GM10248 (cell line): ENCODE results near the gene ASB18.
A peak's percentile ranks its signal among the peaks of the same experiment; 100 is the strongest.

Experiments
- CTCF ChIA-PET: fragments of 300-600 bp; sonication (Branson Sonifier 250); formaldehyde crosslinking; extraction: SDS; loops from one replicate; lab custom pipeline; 2021; ENCODE audit warnings: antibody characterized with exemption; lab: Yijun Ruan, JAX
- POLR2A ChIA-PET: fragments of 350-650 bp; sonication (Branson Sonifier 250); formaldehyde crosslinking; extraction: SDS; loops from one replicate; lab custom pipeline; 2020; ENCODE audit warnings: antibody characterized with exemption; lab: Yijun Ruan, JAX
- DNase-seq: peaks from one replicate; pipeline ENCODE4 v3.0.0; 2012; ENCODE audit errors: extremely low spot score
- CTCF ChIP-seq: IDR thresholded peaks from 2 replicates; pipeline ENCODE4 v1.5.1; 2012; ENCODE audit warnings: mild to moderate bottlenecking, low read depth; ENCODE audit errors: extremely low read depth, missing control alignments, control extremely low read depth

ASB18 gene

DNA sequence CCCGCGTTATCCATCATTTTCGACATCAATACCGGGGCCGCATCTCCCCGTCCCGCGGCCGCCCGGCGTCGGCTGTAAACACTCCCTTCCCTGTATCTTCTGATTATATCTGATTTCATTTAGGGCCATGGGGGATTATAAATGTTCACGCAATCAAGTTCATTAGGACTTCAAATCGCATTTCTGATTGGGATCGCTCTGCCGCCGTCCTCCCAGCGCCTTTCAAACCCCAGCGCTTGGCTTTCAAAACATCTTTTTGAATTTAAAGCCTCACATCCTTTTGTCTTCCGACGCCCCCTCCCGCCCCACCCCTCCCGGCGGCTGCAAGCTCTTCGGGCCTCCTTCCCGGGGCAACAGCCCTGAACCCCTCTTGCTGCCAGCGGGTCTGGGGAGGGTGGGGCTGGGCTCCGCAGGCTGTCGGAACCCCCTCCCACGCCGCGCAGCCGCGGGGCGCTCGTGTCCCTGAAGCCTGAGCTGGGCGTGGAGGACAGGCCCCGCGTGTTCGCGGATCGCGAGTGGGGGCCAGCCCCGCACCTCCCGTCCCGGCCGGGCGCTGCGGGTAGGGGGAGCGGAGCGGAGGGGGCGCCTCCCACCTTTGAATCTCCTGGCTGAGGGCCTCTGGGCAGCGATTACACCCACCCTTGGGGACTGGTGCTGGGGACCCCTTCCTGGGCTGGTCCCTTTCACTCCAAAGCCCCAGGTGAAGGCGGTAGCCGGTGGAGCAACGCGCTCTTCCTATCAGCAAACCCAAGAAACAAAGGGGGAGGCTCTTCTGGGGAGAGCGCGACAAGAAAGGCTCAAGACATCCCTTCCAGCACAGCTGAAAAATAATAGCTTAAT, 84.8 kb downstream of the ASB18 start:
- no peak for TF ChIP-seq CTCF
- no peak for DNase-seq
- CTCF ChIA-PET: interaction anchor here (1.2 to 8.1 kb wide), 9 partner anchors 9 to 483 kb away, joined by 3 to 76 read pairs (median 5); no protein-coding TSS in a partner anchor
- POLR2A ChIA-PET: no interaction called here

DNA sequence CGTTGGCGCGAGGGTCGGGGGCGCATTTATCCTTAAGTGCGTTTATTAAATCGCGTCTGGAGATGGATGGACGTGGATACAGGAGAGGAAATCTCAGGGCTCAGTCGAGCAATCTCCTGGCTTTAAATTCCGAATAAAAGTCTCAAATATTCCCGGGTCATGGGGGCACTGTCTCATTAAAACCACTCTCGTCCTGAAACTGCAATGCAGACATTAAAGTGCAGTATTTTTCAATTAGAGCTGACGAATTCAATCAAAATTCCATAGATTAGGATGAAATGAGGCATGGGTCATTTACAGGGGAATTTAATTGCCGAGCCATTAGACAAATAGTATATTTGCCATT, 85.3 kb downstream of the ASB18 start:
- ChIA-PET POLR2A (no interaction called here), CTCF (interaction anchor here (1.9 to 8.1 kb wide), 4 partner anchors 17 to 413 kb away, joined by 5 to 76 read pairs (median 14); no protein-coding TSS in a partner anchor)
- TF ChIP-seq CTCF: no peak
- DNase-seq: no peak

DNA sequence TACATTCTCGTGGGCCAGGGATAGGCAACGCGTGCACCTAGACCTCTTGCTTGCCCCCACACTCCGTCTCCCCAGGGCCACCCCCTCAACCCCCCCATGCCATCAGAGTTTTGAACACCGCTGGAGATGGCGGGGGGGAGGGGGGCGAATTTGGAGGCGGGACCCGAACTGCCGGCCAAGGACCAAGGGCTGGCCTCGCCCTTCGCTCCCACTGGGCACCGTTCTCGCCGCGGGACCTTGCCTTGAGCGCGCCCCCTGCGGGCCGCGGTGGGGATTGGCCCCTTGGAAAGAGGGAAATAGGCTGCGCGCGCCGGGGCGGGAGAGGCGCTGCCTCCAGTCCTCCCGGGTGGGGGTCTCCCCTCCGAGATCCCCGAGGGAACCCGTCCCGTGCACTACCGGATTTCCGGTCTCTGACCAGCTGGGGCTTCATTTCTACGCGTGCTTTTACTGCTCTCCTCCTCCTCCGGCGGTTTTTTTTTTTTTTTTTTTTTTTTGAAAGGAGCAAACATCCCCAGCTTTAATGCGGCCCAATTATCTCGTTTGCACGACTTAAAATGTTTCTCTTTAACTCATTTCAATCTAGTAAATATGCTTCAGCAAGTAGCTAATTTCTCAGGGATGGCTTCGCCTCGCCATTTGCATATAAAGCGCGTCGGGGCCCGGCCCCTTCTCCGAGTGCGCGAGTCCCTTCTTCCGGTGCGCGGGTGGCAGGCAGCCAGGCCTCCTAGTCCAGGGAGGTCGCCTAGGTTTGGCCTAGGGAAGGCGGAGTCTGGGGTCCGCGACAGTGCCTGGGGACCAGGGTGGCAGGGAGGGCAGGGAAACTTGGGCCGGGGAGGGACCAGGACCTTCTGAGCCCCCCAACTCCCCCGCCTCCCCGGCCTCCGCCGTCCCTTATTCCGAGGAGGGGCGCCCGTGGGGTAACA, 86.0 kb downstream of the ASB18 start:
- DNase-seq: peak; percentile 67
- ChIA-PET CTCF (interaction anchor here (1.1 to 8.1 kb wide), 6 partner anchors 9 to 414 kb away, joined by 3 to 76 read pairs (median 4); no protein-coding TSS in a partner anchor), POLR2A (no interaction called here)
- peak; percentile 68 for TF ChIP-seq CTCF

DNA sequence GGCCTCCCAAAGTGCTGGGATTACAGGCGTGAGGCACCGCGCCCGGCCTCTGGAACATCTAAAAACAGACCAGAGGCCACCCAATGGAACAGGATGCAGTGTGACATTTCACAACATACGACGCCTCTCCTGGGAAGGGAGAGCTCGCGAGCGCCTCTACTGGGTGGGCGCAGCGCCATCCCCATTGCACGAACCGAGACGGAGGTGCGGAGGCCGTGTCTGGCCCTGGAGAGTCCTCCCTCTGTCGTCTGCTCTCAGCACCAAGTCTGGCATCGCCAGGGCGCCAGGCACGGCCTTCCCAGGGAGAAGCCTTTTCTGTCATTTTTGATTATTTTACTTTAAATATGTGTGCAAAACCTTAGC, 86.6 kb downstream of the ASB18 start:
- ChIA-PET POLR2A (no interaction called here), CTCF (interaction anchor here (0.9 to 8.1 kb wide), 6 partner anchors 8 to 413 kb away, joined by 3 to 76 read pairs (median 3); no protein-coding TSS in a partner anchor)
- TF ChIP-seq CTCF: peak; percentile 20
- no peak for DNase-seq

DNA sequence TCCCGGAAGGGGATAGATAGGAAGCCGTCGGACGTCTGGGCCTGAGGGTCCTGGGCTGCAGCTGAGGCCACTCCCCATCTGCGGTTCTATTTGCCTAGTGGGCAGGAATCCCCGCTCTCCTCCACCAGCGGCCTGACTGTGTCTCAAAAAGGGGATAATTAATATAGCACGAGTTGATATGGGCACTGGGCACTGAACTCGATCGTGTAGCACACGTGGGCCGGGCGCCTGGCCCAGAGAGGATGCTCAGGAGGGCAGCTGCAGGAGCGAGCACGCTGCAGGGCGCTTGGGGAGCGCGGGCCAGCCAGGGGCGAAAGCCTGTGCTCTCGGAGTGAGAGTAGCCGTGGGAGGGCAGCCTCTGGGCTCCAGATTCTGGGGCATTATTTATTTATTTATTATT, 87.3 kb downstream of the ASB18 start:
- TF ChIP-seq CTCF: no peak
- ChIA-PET CTCF (interaction anchor here (0.9 to 1.2 kb wide), 2 partner anchors 411 to 413 kb away, joined by 3 read pairs; no protein-coding TSS in a partner anchor), POLR2A (no interaction called here)
- no peak for DNase-seq

- ChIA-PET POLR2A (no interaction called here), CTCF (no interaction called here)
- TF ChIP-seq CTCF: peak; percentile 44
- no peak for DNase-seq
Observed at GRCh38 chr2:236176417-236176816, 87.8 kb downstream of the ASB18 start.
